G401 (cell line): ENCODE data around the gene TARS3. TPM values are rescaled to one million over a fixed set of nuclear protein-coding genes. Genes with fewer than 3 reads are reported as not detected.
"Not testable (repeated sequence)": the region's sequence is repeated elsewhere in the genome, so short reads cannot be mapped to it uniquely, and the experiment has no call there.

Experiments
- DNase-seq: peaks from one replicate; pipeline ENCODE4 v3.0.0-alpha.2; 2015; ENCODE audit warnings: low spot score
- in situ Hi-C: cut with HindIII; loops from 2 replicates; pipeline ENCODE4 v1.10.0; 2016; ENCODE audit warnings: low sequenced_read_pairs, mixed read lengths
- total RNA-seq: library from RNA; depleted of rRNA; stranded (reverse); fragments of >200 nt; shearing (Covaris generic); gene quantifications from 2 replicates; pipeline ENCODE4 v1.2.3, GENCODE V29; 2014

Gene TARS3
- total RNA-seq, 1 experiment from 2014 or later: 13.2 TPM

- in situ Hi-C loops: no loop called here
- no peak for DNase-seq
These were observed 87.2 kb downstream of the TARS3 start for GRCh38 chr15:101637038-101637437.

GRCh38 chr15:101635944-101636727, 88.1 kb downstream of the TARS3 start:
- in situ Hi-C loops: no loop called here
- no peak for DNase-seq

DNA sequence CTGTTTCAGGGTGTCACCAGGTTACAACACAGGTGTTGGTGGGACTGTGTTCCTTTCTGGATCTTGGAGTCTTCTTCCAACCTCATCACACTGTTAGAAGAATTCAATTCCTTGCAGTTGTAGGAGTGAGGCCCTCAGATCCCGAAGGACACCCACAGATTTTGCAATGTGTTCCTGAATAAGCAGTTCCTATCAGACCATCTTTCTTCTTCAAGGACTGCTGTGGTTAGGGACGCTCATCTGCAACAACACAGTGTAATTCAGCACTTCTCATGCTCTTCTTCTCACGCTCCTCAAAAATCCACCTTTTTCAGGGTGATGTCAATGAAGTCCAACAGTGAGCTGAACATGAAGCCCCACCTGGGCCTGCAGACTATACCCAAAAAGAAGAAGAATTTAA, 90.9 kb downstream of the TARS3 start:
- in situ Hi-C loops: no loop called here
- DNase-seq: no peak

DNA sequence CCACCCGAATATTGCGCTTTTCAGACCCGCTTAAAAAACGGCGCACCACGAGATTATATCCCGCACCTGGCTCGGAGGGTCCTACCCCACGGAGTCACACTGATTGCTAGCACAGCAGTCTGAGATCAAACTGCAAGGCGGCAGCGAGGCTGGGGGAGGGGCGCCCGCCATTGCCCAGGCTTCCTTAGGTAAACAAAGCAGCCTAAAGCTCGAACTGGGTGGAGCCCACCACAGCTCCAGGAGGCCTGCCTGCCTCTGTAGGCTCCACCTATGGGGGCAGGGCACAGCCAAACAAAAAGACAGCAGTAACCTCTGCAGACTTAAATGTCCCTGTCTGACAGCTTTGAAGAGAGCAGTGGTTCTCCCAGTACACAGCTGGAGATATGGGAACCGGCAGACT, 97.5 kb downstream of the TARS3 start:
- in situ Hi-C loops: not testable (repeated sequence)

DNA sequence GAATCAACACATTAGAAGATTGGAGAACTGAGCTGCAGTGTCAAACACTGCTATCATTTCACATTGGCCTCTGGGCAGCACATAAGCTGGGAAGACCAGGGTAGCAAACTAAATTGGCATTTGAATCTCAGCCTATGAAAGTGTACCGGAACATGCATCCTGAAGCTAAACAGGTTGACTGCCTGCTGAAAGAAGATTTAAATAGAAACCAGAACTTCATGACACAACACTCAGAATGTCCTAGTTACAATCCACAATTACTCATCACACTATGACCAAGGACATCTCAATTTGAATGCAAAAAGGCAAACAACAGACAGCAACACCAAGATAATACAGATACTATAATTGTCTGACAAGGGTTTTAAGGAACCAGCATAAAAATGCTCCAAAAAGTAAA, 98.3 kb downstream of the TARS3 start:
- in situ Hi-C loops: no loop called here
- no peak for DNase-seq

More for the DNA sequence above, 97.5 kb downstream of the TARS3 start:
- DNase-seq: not testable (repeated sequence)

- no peak for DNase-seq
- in situ Hi-C loops: no loop called here
These were observed 99.1 kb downstream of the TARS3 start for GRCh38 chr15:101625184-101625583.

DNA sequence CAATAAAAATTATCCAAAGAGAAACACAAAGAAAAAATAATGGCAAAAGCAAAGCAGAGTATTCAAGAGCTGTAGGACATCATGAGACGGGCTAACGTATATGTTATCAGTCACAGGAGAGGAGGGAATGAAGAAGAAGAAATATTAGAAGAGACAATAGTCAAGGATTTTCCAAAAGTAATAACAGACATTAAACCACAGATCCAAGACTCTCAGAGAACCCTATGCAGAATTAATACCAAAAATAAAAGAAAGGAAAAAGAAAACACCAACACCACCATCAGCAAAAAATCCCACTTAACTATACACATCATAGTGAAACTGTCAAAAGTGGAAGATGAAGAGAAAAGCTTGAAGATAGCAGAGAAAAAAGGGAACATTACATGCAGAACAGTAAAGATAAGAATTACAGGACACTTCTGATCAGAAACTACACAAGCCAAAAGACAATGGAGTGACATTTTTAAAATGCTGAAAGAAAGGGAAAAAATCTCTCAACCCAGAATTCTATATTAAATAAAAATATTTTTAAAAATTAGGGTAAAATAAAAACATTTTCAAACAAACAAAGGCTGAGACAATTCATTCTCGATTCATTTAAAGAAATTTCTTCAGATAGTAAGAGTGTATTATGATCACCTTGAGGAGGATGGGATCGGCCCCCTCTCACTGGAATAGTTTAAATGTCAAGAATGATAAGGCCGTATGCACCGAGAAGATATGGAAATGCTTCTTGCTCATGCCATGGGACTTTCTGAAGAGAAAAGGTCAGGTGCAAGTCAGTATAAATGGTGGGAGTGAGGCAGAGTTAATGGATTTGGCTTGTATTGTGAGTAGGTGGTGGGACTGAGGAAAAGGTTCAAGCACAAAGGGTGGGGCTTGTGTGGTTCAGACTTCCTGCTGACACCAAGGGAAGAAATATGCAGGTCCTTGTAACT, 100.6 kb downstream of the TARS3 start:
- in situ Hi-C loops: no loop called here
- DNase-seq: no peak

GRCh38 chr15:101621961-101622360, 102.3 kb downstream of the TARS3 start:
- in situ Hi-C loops: no loop called here
- no peak for DNase-seq

DNA sequence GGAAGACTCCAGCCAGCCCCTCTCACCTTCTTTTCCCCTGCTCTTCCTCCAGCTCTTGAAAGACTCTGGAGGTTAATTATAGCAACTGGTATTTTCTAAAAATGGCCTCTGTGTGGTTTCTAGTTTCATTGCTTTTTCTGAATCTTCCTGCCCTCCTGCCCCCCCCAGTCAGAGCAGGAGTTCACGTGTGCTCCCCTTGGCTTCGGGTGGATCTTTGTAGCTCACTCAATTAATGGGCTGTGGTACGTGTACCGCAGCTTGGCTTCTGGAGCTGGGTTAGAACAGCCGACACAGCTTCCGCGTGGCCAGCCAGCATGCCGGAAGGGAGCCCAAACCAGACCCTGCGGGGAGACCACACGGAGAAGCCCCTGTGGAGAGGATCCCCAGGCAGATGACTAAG, 103.6 kb downstream of the TARS3 start:
- no peak for DNase-seq
- in situ Hi-C loops: no loop called here

- DNase-seq: no peak
- in situ Hi-C loops: no loop called here
These were observed 104.7 kb downstream of the TARS3 start for GRCh38 chr15:101619615-101619865.

GRCh38 chr15:101618851-101619614, 105.2 kb downstream of the TARS3 start:
- no peak for DNase-seq

GRCh38 chr15:101618076-101618475, 106.2 kb downstream of the TARS3 start:
- in situ Hi-C loops: no loop called here
- DNase-seq: no peak

More at GRCh38 chr15:101618851-101619614, 105.2 kb downstream of the TARS3 start:
- in situ Hi-C loops: no loop called here

- in situ Hi-C loops: no loop called here
- DNase-seq: no peak
These were observed 106.8 kb downstream of the TARS3 start for GRCh38 chr15:101617390-101617965.

DNA sequence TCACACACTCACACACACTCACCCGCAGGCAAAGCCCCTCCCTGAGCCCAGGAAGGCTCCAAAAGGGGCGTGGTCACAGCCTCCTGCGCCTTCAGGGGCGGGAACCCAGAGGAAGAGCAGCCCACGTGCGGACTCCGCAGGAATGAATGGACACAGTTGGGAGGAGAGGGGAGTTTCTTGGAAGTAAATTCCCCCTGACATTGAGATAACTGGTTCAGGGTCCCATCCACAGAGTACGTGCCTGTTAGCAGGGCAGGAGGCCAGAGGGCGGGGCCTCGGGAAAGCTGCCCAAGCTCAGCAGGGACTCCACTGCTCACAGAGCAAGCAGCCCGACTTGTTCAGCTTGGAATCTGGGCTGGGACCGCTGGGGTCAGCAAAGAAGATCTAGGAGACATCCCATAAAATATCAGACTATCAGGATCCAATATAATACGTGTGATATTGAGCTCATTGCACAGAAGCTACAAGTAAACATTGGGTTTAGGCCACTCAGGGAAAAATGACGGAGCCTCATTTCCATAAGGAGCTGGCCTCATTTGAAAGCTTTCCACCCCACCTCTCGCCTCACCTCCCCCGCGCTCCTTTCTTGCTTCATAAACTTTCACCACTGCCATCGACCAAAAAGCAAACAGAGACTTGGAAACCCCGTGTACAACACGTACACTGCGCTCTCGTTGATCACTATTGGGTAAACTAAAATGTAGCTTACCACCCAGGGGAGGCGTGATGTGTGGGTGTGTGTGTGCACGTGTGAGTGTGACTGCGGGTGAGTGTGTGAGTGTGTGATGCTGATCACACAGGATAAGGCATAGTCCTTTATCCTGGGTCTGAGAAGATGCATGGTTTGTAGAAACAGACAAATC, 108.1 kb downstream of the TARS3 start:
- no peak for DNase-seq
- in situ Hi-C loops: no loop called here

DNA sequence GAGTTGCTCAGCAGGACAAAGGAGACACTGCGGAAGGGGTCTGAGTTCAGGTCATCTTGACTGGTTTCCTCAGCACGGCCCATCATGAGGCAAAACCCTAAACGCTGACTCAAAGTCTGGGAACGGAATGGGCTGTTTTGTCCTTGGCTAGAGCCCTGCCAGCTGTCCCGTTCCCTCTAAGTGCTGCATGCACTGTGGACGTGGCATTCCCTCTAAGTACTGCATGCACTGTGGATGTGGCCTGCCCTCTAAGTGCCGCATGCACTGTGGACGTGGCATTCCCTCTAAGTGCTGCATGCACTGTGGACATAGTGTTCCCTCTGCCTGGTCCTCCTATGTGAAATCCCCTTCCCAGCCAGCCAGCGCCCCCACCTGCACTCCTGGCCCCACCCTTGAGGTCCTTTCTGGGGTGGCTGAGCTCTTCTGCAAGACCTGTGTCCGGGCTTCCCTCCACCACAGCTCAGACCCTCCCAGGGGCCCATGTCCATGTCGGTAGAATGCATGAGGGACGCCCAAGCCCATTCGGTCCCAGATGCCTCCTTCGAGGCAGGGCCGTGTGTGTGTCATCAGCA, 108.8 kb downstream of the TARS3 start:
- no peak for DNase-seq
- in situ Hi-C loops: no loop called here

DNA sequence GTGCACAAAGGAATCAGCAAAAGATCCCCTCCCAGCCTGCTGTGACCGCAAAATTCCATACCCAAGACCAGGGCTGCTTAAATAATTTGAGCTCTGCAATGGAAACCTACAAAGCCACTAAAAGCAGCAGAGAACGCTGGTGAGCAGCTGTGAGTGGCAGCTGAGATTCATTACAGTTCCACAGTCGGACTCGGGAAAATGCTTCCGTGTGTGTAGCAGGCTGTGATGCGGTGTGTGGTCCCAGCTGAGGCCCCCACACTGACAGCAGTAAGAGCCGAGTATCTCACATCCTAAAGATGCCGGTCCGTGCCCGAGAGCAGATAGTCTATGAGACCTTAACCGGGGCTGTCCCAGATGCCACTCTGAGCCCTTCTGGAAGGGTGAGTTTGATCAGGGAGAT, 109.5 kb downstream of the TARS3 start:
- in situ Hi-C loops: no loop called here
- no peak for DNase-seq

- in situ Hi-C loops: no loop called here
- DNase-seq: no peak
These were observed 110.2 kb downstream of the TARS3 start for GRCh38 chr15:101614001-101614585.
